ENCODE data around the gene TMPRSS11A.

The TMPRSS11A gene, protein sequence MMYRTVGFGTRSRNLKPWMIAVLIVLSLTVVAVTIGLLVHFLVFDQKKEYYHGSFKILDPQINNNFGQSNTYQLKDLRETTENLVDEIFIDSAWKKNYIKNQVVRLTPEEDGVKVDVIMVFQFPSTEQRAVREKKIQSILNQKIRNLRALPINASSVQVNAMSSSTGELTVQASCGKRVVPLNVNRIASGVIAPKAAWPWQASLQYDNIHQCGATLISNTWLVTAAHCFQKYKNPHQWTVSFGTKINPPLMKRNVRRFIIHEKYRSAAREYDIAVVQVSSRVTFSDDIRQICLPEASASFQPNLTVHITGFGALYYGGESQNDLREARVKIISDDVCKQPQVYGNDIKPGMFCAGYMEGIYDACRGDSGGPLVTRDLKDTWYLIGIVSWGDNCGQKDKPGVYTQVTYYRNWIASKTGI

GRCh38 chr4:67963356-67963755 is at the start of gene TMPRSS11A:
TMPRSS11A (minus strand) TSS chr4:67963493; CDS start chr4:67963393, 100 bp downstream.
- DNase-seq (ENCODE audit: low spot score): no peak

- DNase-seq (ENCODE audit: low spot score): no peak
Measured at GRCh38 chr4:68011684-68012083, 48.4 kb upstream of the TMPRSS11A start.

GRCh38 chr4:68002906-68003305 is 39.6 kb upstream of the TMPRSS11A start:
- DNase-seq (ENCODE audit: low spot score): no peak

GRCh38 chr4:67996127-67996526 is 32.8 kb upstream of the TMPRSS11A start:
- DNase-seq (ENCODE audit: low spot score): no peak

DNA sequence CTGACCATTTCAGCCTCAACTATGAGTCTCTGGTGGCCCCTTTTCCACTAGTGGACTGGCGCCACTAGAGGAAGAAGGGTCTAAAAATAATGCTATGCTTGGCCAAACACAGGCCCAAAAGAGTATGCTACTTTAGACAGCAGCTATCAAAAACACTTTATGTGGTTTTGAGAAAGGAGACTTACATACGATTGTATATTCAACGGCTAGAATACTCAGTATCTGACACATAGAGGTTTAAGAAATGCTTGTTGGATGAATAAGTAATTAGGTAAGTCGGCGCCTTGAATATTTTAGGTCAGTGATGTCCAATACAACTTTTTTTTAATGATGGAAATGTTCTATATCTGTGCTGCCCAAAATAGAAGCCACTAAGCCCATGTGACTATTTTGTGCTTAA is 25.7 kb upstream of the TMPRSS11A start:
- no peak for DNase-seq (ENCODE audit: low spot score)

DNA sequence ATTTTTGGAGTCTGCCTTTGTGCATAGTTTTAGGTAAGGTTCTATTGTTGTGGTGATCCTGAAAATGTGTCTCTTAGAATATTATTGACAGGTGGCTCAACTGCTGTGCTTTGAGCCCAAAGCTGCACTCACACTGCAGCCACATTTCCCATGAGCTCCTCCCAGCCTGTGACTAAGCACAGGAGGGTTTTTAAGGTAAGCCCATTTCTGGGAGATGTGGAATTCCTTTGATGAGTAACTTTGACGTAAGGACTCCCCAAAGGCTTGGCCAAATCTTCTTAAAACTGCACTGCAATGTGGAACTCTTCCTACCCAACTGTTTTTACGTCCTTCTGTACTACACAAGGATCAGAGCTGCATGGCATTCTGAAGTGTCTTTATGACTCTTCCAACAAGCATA is 20.0 kb upstream of the TMPRSS11A start:
- DNase-seq (ENCODE audit: low spot score): no peak

GRCh38 chr4:67980512-67980911 is 17.2 kb upstream of the TMPRSS11A start:
- DNase-seq (ENCODE audit: low spot score): no peak

GRCh38 chr4:67973608-67974007 is 10.3 kb upstream of the TMPRSS11A start:
- no peak for DNase-seq (ENCODE audit: low spot score)

DNA sequence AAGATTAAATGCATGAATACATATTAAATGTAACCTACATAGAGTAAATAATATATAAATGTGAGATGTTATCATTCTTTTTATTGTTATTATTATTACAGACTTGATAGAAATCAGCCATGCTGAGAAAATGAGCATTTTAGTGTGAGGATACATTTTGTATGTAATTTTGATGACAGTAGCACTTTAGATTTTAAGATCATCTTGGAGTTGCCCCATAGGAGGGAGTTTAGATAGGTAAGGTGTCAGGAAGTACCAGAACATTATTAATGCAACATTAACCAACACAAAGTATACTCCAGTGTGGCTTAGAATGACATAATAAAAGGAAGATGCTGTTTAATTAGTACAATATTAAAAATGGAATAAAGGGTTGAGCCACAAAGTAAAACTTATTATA is 8.4 kb downstream of the TMPRSS11A start:
- no peak for DNase-seq (ENCODE audit: low spot score)

DNA sequence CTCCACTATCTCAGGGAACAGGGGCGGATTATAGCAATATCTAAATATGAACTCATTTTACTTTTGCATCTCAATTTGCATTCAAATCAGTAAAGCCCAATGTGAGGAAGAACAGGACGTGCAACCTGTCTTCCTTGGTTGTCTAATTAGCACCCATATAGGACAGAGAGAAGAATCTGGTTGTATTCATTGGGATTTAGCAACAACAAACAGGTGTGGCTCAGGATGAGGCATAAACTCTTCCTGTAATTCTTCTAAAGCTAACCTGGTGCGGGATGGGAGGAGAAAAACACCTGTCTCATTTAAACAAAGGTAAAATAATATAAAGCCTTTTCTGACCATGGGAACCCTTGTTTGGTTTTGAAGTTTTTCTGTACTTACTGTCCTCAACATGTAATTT is 22.2 kb downstream of the TMPRSS11A start:
- no peak for DNase-seq (ENCODE audit: low spot score)

DNA sequence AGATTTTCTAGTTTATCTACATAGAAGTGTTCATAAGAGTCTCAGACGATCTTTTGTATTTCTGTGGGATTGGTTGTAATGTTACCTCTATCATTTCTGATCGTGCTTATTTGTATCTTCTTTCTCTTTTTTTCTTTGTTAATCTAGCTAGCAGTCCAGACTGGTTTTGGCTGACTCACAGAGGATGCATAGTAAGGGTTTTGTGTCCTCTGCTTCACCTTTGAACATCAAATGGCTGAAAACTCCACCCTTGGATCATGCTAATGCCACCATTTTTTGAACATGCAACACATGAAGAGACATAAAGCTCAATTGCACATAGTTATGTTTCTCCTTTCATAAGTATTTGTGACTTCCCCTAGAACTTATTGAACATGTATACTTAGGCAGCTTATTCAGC is 22.8 kb downstream of the TMPRSS11A start:
- no peak for DNase-seq (ENCODE audit: low spot score)

DNA sequence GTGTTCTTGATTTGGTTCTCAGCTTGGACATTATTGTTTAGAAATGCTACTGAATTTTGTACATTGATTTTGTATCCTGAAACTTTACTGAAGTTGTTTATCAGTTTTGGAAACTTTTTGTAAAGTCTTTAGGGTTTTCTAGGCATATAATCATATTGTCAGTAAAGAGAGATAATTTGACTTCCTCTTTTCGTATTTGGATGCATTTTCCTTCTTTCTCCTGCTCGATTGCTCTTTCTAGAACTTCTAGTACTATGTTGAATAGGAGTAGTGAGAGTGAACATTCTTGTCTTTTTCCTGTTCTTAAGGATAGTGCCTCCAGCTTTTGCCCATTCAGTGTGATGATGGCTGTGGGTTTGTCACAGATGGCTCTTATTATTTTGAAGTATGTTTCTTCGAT is 24.1 kb downstream of the TMPRSS11A start:
- no peak for DNase-seq (ENCODE audit: low spot score)

GRCh38 chr4:67935888-67936287 is 27.4 kb downstream of the TMPRSS11A start:
- DNase-seq (ENCODE audit: low spot score): no peak

DNA sequence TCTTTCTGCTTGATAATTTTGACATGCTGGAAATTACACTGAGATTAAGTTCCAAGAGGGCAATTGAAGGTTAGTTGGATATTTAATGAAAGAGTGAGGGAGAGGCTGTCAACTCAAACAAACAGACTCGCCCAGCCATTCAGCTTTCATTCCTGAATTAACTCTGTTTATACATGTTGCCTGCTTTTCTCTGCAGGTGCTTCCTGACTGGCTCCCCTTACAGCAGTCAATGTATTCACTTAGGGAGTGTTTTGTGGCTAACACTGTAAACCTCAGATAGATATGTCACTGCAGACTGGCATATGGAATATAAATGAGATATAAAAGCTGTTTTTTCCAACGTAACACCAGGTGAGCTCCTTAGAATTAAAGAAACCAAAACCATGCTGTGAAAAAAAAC is 28.7 kb downstream of the TMPRSS11A start:
- DNase-seq (ENCODE audit: low spot score): no peak

GRCh38 chr4:67933755-67934154 is 29.5 kb downstream of the TMPRSS11A start:
- no peak for DNase-seq (ENCODE audit: low spot score)

GRCh38 chr4:67933038-67933437 is 30.3 kb downstream of the TMPRSS11A start:
- no peak for DNase-seq (ENCODE audit: low spot score)

DNA sequence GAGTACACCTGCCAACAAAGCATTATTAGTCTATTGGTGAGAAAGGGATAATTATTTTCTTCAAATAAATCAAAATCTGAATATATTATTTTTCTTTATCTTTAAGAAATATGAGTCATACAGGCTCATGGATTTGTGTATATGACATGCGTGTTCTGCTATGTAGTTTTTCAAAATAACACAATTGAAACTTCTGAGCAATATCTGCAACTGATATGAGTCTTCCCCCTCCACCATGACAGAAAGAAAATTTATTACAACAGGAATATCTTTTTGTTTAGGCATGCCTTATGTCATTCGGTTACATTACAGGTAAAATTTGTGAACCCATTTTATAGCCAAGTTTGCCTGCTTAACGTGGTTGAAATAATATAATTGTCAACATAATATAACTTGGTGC is 32.0 kb downstream of the TMPRSS11A start:
- DNase-seq (ENCODE audit: low spot score): no peak

- DNase-seq (ENCODE audit: low spot score): no peak
Measured at GRCh38 chr4:67929426-67929825, 33.9 kb downstream of the TMPRSS11A start.

GRCh38 chr4:67928546-67928945 is 34.7 kb downstream of the TMPRSS11A start:
- no peak for DNase-seq (ENCODE audit: low spot score)

GRCh38 chr4:67927251-67927650 is 36.0 kb downstream of the TMPRSS11A start:
- DNase-seq (ENCODE audit: low spot score): no peak

DNA sequence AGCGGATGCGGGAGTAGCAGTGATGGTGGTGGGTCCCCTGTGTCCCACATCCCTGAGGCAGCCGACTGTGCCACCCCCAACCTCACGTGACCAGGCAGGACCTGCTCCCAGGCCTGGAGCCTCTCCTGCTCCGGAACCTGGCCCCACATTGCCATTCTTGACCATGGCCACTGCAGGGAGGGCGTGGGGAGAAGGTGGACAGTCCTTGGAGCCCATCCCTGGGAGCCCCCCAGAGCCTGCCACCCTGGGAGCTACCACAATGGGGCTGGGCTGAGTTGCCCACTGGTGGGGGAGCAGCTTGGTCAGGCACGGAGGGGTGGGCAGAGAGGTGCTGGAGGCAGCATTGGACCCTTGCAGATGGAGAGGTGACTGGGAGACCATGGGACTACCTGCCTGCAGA is 36.8 kb downstream of the TMPRSS11A start:
- no peak for DNase-seq (ENCODE audit: low spot score)

DNA sequence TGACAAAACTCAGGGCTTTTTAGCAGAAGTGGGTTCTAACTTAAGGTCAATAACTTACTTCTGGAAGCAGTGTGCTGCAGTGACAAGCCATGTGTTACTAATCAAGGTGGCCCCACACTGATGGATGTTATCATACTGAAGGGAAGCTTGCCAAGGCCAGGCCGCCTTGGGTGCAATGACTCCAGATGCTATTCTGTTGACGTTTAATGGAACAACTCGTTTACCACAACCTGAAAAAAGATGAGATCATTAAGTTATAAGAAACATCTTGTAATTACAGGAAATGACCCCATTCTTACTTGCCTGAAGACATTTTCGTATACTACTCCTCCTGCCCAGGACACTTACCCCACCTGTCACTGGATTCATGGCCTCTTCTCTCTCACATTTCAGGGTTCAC is 40.6 kb downstream of the TMPRSS11A start:
- DNase-seq (ENCODE audit: low spot score): no peak

DNA sequence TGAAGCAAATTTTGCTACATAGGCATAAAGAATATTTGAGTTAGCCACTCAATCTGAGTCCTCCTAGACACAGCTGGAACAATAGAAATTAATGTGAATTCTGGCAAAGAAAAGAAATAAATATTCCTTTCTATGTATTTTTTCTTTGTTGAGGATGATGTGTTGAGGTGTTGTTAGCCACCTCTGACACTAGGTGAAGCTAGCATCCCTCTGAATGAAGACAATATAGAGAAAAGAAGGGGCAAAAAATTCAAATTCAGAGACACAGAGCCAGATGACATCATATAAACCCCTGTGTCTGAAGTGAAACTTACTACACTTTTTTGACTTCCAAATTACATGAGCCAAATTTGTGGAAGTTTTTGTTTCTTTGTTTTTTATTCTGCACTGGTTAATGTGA is 44.9 kb downstream of the TMPRSS11A start:
- no peak for DNase-seq (ENCODE audit: low spot score)

- DNase-seq (ENCODE audit: low spot score): no peak
Measured at GRCh38 chr4:67915400-67915966, 47.8 kb downstream of the TMPRSS11A start.
